BE2C (cell line): Measurements from ENCODE around the gene MEAK7.
"Not testable (repeated sequence)": the region's sequence is repeated elsewhere in the genome, so short reads cannot be mapped to it uniquely, and the experiment has no call there.

Experiments used
- DNase-seq: peaks from one replicate; pipeline ENCODE4 v3.0.0-alpha.2; 2020
- H3K27me3 ChIP-seq: fragments of 250-450 bp; sonication (Bioruptor Pico); 2 replicates; pipeline ENCODE4 v1.5.1; 2020; ENCODE audit warnings: mild to moderate bottlenecking
- H3K36me3 ChIP-seq: fragments of 250-450 bp; sonication (Bioruptor Pico); 2 replicates; pipeline ENCODE4 v1.5.1; 2020; ENCODE audit warnings: mild to moderate bottlenecking
- H3K4me1 ChIP-seq: fragments of 250-450 bp; sonication (Bioruptor Pico); 2 replicates; pipeline ENCODE4 v1.5.1; 2020
- H3K4me3 ChIP-seq: 2 replicates; pipeline ENCODE4 v1.5.1; 2011; ENCODE audit warnings: low read depth, low read length
- H3K9me3 ChIP-seq: fragments of 250-450 bp; sonication (Bioruptor Pico); 2 replicates; pipeline ENCODE4 v1.5.1; 2020
- TF ChIP-seq, protein P1 (sequence below): IDR thresholded peaks from 2 replicates; pipeline ENCODE4 v1.5.1; 2012; ENCODE audit warnings: mild to moderate bottlenecking, low read depth, low read length

Gene MEAK7

DNA sequence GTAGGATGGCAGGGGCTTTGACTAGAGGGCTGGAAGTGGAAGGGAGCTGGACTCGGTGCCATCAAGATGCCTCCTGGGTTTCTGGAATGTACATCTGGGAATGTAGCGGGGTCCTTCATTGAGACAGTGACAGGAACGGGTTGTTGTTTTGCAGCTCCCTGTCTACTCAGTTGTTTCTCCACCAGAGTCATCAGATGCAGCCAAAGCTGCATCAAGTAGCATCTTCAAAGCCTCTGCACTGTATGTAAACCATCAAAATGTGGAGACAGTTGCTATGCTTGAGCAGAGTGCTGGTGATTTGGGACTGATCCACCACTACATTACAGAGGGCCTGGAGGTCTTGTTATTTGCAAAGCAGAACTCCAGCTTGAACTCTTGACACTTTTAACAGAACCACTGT is 25.1 kb upstream of the MEAK7 start:
- Histone ChIP-seq H3K4me1 (no peaks in the 10 kb centered on the region), H3K36me3 (no peaks in the 10 kb centered on the region), H3K27me3 (no peaks in the 10 kb centered on the region), H3K9me3 (no peaks in the 10 kb centered on the region), H3K4me3 (no peak overlapping the region)
- no peak for DNase-seq
- TF ChIP-seq, protein P1, sequence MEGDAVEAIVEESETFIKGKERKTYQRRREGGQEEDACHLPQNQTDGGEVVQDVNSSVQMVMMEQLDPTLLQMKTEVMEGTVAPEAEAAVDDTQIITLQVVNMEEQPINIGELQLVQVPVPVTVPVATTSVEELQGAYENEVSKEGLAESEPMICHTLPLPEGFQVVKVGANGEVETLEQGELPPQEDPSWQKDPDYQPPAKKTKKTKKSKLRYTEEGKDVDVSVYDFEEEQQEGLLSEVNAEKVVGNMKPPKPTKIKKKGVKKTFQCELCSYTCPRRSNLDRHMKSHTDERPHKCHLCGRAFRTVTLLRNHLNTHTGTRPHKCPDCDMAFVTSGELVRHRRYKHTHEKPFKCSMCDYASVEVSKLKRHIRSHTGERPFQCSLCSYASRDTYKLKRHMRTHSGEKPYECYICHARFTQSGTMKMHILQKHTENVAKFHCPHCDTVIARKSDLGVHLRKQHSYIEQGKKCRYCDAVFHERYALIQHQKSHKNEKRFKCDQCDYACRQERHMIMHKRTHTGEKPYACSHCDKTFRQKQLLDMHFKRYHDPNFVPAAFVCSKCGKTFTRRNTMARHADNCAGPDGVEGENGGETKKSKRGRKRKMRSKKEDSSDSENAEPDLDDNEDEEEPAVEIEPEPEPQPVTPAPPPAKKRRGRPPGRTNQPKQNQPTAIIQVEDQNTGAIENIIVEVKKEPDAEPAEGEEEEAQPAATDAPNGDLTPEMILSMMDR, result no peak

DNA sequence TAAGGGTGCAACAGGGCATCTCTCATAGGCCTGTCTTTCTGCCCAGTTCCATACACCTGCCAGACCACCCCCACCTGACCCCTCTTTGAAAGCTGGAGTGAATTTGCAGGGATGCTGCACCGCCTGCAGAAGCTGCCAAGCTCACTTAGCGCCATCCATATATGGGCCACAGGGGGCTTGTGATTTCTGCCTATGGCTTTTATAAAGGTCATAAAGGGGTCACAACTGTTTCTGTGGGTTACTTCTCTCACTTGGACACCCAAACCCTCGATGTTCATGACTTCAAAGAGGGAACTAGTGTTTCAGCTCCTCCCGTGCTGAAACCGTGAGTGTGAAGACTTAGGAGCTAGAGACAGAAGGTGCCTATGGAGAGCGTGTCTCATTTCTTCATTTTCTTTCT is 23.9 kb upstream of the MEAK7 start:
- H3K27me3 ChIP-seq, result no peaks in the 10 kb centered on the region
- H3K9me3 ChIP-seq, result no peaks in the 10 kb centered on the region
- no peak overlapping the region for H3K4me3 ChIP-seq
- no peak for DNase-seq
- H3K36me3 ChIP-seq, result no peaks in the 10 kb centered on the region
- TF ChIP-seq, protein P1, result no peak
- H3K4me1 ChIP-seq, result no peaks in the 10 kb centered on the region

DNA sequence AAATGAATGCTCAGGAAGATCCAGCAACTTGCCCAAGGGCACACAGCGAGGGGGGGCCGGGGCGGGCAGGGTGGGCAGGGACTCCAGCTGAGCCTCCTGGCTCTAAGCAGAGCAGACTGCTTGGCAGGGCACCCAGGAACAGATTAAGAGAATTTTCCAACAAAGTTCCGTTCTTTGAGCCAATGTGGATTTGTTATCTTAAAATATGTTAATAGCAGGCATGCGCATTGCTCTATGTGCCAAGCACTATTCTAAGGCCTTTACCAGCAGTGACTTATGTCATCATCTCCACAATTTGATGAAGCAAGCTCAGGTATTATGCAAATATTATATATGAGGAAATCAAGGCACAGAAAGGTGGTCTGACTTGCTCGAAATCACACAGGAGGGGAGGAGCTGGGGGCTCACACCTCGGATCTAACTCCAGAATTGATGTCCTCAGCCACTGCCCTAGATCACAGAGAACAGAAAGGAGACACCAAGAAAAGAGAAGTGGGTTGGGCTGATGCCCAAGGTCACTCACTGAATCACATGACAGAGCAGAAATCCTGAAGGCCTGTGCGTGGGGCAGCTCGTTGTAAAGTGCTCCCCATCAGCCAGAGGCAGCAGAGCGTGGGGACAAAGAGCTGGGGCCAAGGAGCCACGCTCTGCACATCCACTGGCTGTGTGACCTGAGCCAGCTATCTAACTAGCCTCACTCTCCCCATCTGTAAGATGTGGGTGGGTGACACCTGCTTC is 23.2 kb upstream of the MEAK7 start:
- no peak for DNase-seq
- Histone ChIP-seq H3K4me3 (no peak overlapping the region), H3K36me3 (no peaks in the 10 kb centered on the region), H3K4me1 (no peaks in the 10 kb centered on the region), H3K9me3 (no peaks in the 10 kb centered on the region), H3K27me3 (no peaks in the 10 kb centered on the region)
- TF ChIP-seq, protein P1, result no peak

DNA sequence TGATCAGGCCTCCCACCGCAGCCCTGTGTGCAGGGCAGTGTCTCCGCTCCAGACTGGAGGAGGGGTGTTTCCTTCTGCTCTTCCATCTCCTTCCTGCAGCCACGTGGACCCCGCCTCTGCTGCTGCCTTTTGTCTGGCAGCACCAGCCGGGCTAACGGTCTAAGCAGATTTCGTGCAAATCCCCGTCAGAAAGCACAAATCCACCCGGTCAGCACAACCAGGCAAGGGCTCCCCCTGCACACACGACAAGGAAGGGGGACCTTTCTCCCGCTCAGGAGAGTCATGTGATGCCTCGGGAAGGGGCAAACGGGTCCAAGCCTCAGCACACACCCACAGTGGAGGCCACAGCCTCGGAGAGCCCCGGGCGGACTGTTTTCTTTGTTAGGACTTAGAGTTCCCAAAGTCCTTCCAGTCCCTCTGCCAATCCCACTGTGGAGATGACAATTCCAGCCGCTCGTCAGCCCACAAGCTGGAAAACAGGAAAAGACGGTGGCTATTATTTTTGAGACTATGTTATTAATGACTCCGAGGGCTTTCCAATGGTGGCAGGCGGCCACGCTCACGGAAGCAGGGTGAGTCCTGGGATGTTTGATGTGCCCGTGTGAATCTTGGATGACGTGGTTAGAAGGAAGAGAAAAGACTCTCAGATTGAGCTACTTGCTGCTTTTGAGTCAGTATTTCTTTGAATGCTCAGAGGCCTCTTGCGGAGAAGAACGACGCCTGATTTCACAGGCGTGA is 22.5 kb upstream of the MEAK7 start:
- TF ChIP-seq, protein P1, result no peak
- no peaks in the 10 kb centered on the region for H3K9me3 ChIP-seq
- H3K27me3 ChIP-seq, result no peaks in the 10 kb centered on the region
- H3K4me1 ChIP-seq, result no peaks in the 10 kb centered on the region
- no peak for DNase-seq
- no peaks in the 10 kb centered on the region for H3K36me3 ChIP-seq
- H3K4me3 ChIP-seq, result no peak overlapping the region

DNA sequence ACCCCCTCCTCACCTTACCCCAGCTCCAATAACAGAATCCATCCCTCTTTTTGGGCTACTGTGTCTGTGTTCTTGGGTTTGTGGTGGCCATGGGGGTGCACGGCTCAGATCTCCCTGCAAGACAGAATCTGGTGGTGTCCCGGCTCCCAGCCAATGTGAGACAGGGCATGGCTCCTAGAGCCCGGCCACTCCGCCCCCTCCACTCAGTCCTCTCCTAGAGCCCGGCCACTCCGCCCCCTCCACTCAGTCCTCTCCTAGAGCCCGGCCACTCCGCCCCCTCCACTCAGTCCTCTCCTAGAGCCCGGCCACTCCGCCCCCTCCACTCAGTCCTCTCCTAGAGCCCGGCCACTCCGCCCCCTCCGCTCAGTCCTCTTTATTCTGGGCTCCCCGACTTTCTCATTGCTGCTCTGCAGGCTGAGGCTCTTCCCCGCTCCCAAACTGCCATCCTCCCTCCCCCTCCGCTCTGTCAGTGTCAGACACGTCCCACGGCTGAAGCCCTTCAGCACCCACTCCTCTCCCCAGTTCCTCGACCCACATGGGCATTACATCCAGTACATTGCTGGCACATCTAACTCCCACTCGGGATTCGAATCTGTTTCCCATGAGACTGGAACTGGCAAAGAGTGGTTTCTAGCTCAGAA is 20.6 kb upstream of the MEAK7 start:
- DNase-seq, H3K9me3 ChIP-seq, H3K36me3 ChIP-seq, H3K4me1 ChIP-seq, H3K27me3 ChIP-seq, H3K4me3 ChIP-seq: not testable (repeated sequence)

DNA sequence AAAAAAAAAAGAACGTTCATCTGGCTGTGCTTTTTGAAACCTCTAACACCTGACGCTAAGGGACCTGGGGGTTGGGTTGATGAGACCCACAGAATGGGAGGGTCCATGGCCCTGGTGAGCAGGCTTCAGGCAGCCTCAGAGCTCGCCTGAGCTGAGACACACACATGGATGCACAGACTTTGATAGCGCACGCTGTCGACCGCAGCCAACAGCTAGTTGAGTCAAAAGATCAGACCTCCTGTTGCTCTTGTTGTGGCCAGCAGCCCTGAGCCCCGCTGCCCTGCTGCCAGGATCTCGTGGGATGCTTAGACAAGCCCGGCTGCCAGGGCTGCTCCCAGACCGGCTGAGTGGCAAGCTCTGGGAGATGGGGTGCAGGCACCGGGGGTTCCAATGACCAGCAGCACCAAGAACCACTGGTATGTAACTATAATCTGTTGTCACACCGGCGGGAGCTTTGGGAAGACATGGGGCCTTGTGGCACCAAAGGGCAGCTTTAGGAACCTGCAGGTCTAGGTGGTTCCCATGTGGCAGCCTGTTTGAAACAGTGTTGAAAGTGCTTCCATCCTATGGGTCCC is 20.0 kb upstream of the MEAK7 start:
- Histone ChIP-seq H3K4me3 (no peak overlapping the region), H3K4me1 (no peaks in the 10 kb centered on the region), H3K27me3 (peaks cover 10% of the 10 kb centered on the region; the same call in 1 of the 2 replicates), H3K9me3 (no peaks in the 10 kb centered on the region), H3K36me3 (no peaks in the 10 kb centered on the region)
- TF ChIP-seq, protein P1, result no peak
- no peak for DNase-seq
